Measurements from ENCODE around the gene TP63.

DNA sequence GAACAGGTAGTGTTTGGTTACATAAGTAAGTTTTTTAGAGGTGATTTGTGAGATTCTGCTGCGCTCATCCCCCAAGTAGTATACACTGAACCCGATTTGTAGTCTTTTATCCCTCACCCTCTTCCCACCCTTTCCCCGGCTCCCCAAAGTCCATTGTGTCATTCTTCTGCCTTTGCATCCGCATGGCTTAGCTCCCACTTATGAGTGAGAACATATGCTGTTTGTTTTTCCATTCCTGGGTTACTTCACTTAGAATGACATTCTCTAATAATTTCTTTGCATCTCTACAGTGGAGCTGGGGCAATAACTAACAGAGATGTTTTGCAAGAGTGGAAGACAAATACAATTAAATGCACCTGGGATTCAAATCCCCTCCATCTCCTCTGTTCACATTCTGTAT lies 93.2 kb downstream of the TP63 start:
- no peak for TF ChIP-seq POLR2AphosphoS5 (IDR thresholded peaks at IDR 0.05; ENCODE audit: low read depth, low read length)
- TF ChIP-seq POLR2A (IDR thresholded peaks at IDR 0.05; ENCODE audit: low read depth, low read length), result no peak
